ENCODE measurements around the gene PLXDC2.

PLXDC2 gene

GRCh38 chr10:20118119-20118518 is 301.9 kb downstream of the PLXDC2 start:
- no peak overlapping the region for H3K4me3 ChIP-seq (ENCODE audit: low read length)
- no peak overlapping the region for H3K9ac ChIP-seq (ENCODE audit: low read depth, low read length)
- no peaks in the 10 kb centered on the region for H3K27me3 ChIP-seq (ENCODE audit: insufficient read depth, low read length)
- H3K36me3 ChIP-seq (ENCODE audit: insufficient read depth, low read length), result no peaks in the 10 kb centered on the region
- peaks cover 41% of the 10 kb centered on the region for H3K4me1 ChIP-seq (ENCODE audit: insufficient read depth, low read length)
- peak overlapping the region; percentile 72 for H3K27ac ChIP-seq (ENCODE audit: low read depth, low read length)
- no peaks in the 10 kb centered on the region for H3K9me3 ChIP-seq (ENCODE audit: insufficient read depth, low read depth, low read length)
- WGBS, result 33% methylated on average over 2 of the region's 2 CpGs

- H3K27ac ChIP-seq (ENCODE audit: low read depth, low read length), result no peak overlapping the region
- H3K36me3 ChIP-seq (ENCODE audit: insufficient read depth, low read length), result no peaks in the 10 kb centered on the region
- H3K4me1 ChIP-seq (ENCODE audit: insufficient read depth, low read length), result no peaks in the 10 kb centered on the region
- no peak overlapping the region for H3K9ac ChIP-seq (ENCODE audit: low read depth, low read length)
- H3K9me3 ChIP-seq (ENCODE audit: insufficient read depth, low read depth, low read length), result peaks cover 8% of the 10 kb centered on the region
- H3K4me3 ChIP-seq (ENCODE audit: low read length), result no peak overlapping the region
- H3K27me3 ChIP-seq (ENCODE audit: insufficient read depth, low read length), result no peaks in the 10 kb centered on the region
- 96% methylated on average over 2 of the region's 2 CpGs for WGBS
These were observed 312.6 kb downstream of the PLXDC2 start for GRCh38 chr10:20128811-20129210.

- 100% methylated on average over 2 of the region's 2 CpGs for WGBS
- Histone ChIP-seq H3K9me3 (ENCODE audit: insufficient read depth, low read depth, low read length) (peaks cover 5% of the 10 kb centered on the region; the same call in 1 of the 2 replicates), H3K4me1 (ENCODE audit: insufficient read depth, low read length) (no peaks in the 10 kb centered on the region), H3K27ac (ENCODE audit: low read depth, low read length) (no peak overlapping the region), H3K4me3 (ENCODE audit: low read length) (no peak overlapping the region), H3K27me3 (ENCODE audit: insufficient read depth, low read length) (no peaks in the 10 kb centered on the region), H3K9ac (ENCODE audit: low read depth, low read length) (no peak overlapping the region), H3K36me3 (ENCODE audit: insufficient read depth, low read length) (no peaks in the 10 kb centered on the region)
These were observed 316.6 kb downstream of the PLXDC2 start for GRCh38 chr10:20132816-20133215.

- Histone ChIP-seq H3K36me3 (ENCODE audit: insufficient read depth, low read length) (no peaks in the 10 kb centered on the region), H3K27ac (ENCODE audit: low read depth, low read length) (no peak overlapping the region), H3K9me3 (ENCODE audit: insufficient read depth, low read depth, low read length) (peaks cover 5% of the 10 kb centered on the region; the same call in 1 of the 2 replicates), H3K4me1 (ENCODE audit: insufficient read depth, low read length) (no peaks in the 10 kb centered on the region), H3K4me3 (ENCODE audit: low read length) (no peak overlapping the region), H3K27me3 (ENCODE audit: insufficient read depth, low read length) (no peaks in the 10 kb centered on the region), H3K9ac (ENCODE audit: low read depth, low read length) (no peak overlapping the region)
- 85% methylated on average over 2 of the region's 2 CpGs for WGBS
These were observed 317.5 kb downstream of the PLXDC2 start for GRCh38 chr10:20133669-20134189.

GRCh38 chr10:20142311-20142710 is 326.1 kb downstream of the PLXDC2 start:
- no peaks in the 10 kb centered on the region for H3K9me3 ChIP-seq (ENCODE audit: insufficient read depth, low read depth, low read length)

GRCh38 chr10:20144268-20144667 is 328.0 kb downstream of the PLXDC2 start:
- peaks cover 8% of the 10 kb centered on the region; the same call in 1 of the 2 replicates for H3K36me3 ChIP-seq (ENCODE audit: insufficient read depth, low read length)
- WGBS, result no CpG with 5 or more reads among the region's 1 CpG
- no peaks in the 10 kb centered on the region for H3K9me3 ChIP-seq (ENCODE audit: insufficient read depth, low read depth, low read length)
- H3K4me3 ChIP-seq (ENCODE audit: low read length), result no peak overlapping the region
- H3K27me3 ChIP-seq (ENCODE audit: insufficient read depth, low read length), result no peaks in the 10 kb centered on the region
- H3K4me1 ChIP-seq (ENCODE audit: insufficient read depth, low read length), result peaks cover 7% of the 10 kb centered on the region
- no peak overlapping the region for H3K27ac ChIP-seq (ENCODE audit: low read depth, low read length)
- H3K9ac ChIP-seq (ENCODE audit: low read depth, low read length), result no peak overlapping the region

More at GRCh38 chr10:20142311-20142710, 326.1 kb downstream of the PLXDC2 start:
- Histone ChIP-seq H3K4me3 (ENCODE audit: low read length) (no peak overlapping the region), H3K27ac (ENCODE audit: low read depth, low read length) (no peak overlapping the region), H3K27me3 (ENCODE audit: insufficient read depth, low read length) (no peaks in the 10 kb centered on the region), H3K36me3 (ENCODE audit: insufficient read depth, low read length) (peaks cover 8% of the 10 kb centered on the region; the same call in 1 of the 2 replicates), H3K4me1 (ENCODE audit: insufficient read depth, low read length) (peaks cover 7% of the 10 kb centered on the region), H3K9ac (ENCODE audit: low read depth, low read length) (no peak overlapping the region)

GRCh38 chr10:20146004-20146403 is 329.8 kb downstream of the PLXDC2 start:
- 98% methylated on average over 2 of the region's 2 CpGs for WGBS
- no peak overlapping the region for H3K27ac ChIP-seq (ENCODE audit: low read depth, low read length)
- no peaks in the 10 kb centered on the region for H3K27me3 ChIP-seq (ENCODE audit: insufficient read depth, low read length)
- H3K36me3 ChIP-seq (ENCODE audit: insufficient read depth, low read length), result peaks cover 8% of the 10 kb centered on the region; the same call in 1 of the 2 replicates
- H3K9ac ChIP-seq (ENCODE audit: low read depth, low read length), result no peak overlapping the region
- peaks cover 21% of the 10 kb centered on the region for H3K4me1 ChIP-seq (ENCODE audit: insufficient read depth, low read length)
- H3K9me3 ChIP-seq (ENCODE audit: insufficient read depth, low read depth, low read length), result no peaks in the 10 kb centered on the region
- H3K4me3 ChIP-seq (ENCODE audit: low read length), result no peak overlapping the region

- H3K36me3 ChIP-seq (ENCODE audit: insufficient read depth, low read length), result peaks cover 8% of the 10 kb centered on the region; the same call in 1 of the 2 replicates
- no peak overlapping the region for H3K27ac ChIP-seq (ENCODE audit: low read depth, low read length)
- H3K9ac ChIP-seq (ENCODE audit: low read depth, low read length), result no peak overlapping the region
- no peaks in the 10 kb centered on the region for H3K9me3 ChIP-seq (ENCODE audit: insufficient read depth, low read depth, low read length)
- no peak overlapping the region for H3K4me3 ChIP-seq (ENCODE audit: low read length)
- 97% methylated on average over 2 of the region's 2 CpGs for WGBS
- H3K27me3 ChIP-seq (ENCODE audit: insufficient read depth, low read length), result no peaks in the 10 kb centered on the region
- H3K4me1 ChIP-seq (ENCODE audit: insufficient read depth, low read length), result peaks cover 16% of the 10 kb centered on the region
These were observed 331.5 kb downstream of the PLXDC2 start for GRCh38 chr10:20147684-20148083.

GRCh38 chr10:20156511-20156910 is 340.3 kb downstream of the PLXDC2 start:
- H3K4me1 ChIP-seq (ENCODE audit: insufficient read depth, low read length), result peaks cover 12% of the 10 kb centered on the region; the same call in 1 of the 2 replicates
- no peaks in the 10 kb centered on the region for H3K9me3 ChIP-seq (ENCODE audit: insufficient read depth, low read depth, low read length)
- no peaks in the 10 kb centered on the region for H3K36me3 ChIP-seq (ENCODE audit: insufficient read depth, low read length)
- no peak overlapping the region for H3K27ac ChIP-seq (ENCODE audit: low read depth, low read length)
- H3K9ac ChIP-seq (ENCODE audit: low read depth, low read length), result no peak overlapping the region
- no peaks in the 10 kb centered on the region for H3K27me3 ChIP-seq (ENCODE audit: insufficient read depth, low read length)
- no peak overlapping the region for H3K4me3 ChIP-seq (ENCODE audit: low read length)
- 92% methylated on average over 2 of the region's 2 CpGs for WGBS

- H3K4me3 ChIP-seq (ENCODE audit: low read length), result no peak overlapping the region
These were observed 341.1 kb downstream of the PLXDC2 start for GRCh38 chr10:20157314-20157713.

GRCh38 chr10:20158086-20158485 is 341.9 kb downstream of the PLXDC2 start:
- Histone ChIP-seq H3K27ac (ENCODE audit: low read depth, low read length) (no peak overlapping the region), H3K36me3 (ENCODE audit: insufficient read depth, low read length) (no peaks in the 10 kb centered on the region), H3K4me3 (ENCODE audit: low read length) (no peak overlapping the region), H3K4me1 (ENCODE audit: insufficient read depth, low read length) (peaks cover 12% of the 10 kb centered on the region; the same call in 1 of the 2 replicates), H3K9ac (ENCODE audit: low read depth, low read length) (no peak overlapping the region), H3K27me3 (ENCODE audit: insufficient read depth, low read length) (no peaks in the 10 kb centered on the region), H3K9me3 (ENCODE audit: insufficient read depth, low read depth, low read length) (no peaks in the 10 kb centered on the region)
- 96% methylated on average over 4 of the region's 4 CpGs for WGBS

More at GRCh38 chr10:20157314-20157713, 341.1 kb downstream of the PLXDC2 start:
- Histone ChIP-seq H3K9ac (ENCODE audit: low read depth, low read length) (no peak overlapping the region), H3K4me1 (ENCODE audit: insufficient read depth, low read length) (peaks cover 12% of the 10 kb centered on the region; the same call in 1 of the 2 replicates), H3K36me3 (ENCODE audit: insufficient read depth, low read length) (no peaks in the 10 kb centered on the region), H3K9me3 (ENCODE audit: insufficient read depth, low read depth, low read length) (no peaks in the 10 kb centered on the region), H3K27me3 (ENCODE audit: insufficient read depth, low read length) (no peaks in the 10 kb centered on the region), H3K27ac (ENCODE audit: low read depth, low read length) (no peak overlapping the region; the same call in 1 of the 2 replicates)
- 100% methylated on average over 1 of the region's 1 CpG for WGBS

GRCh38 chr10:20162123-20162522 is 345.9 kb downstream of the PLXDC2 start:
- peaks cover 23% of the 10 kb centered on the region; the same call in 1 of the 2 replicates for H3K4me1 ChIP-seq (ENCODE audit: insufficient read depth, low read length)
- H3K27me3 ChIP-seq (ENCODE audit: insufficient read depth, low read length), result no peaks in the 10 kb centered on the region
- H3K9me3 ChIP-seq (ENCODE audit: insufficient read depth, low read depth, low read length), result no peaks in the 10 kb centered on the region
- no peak overlapping the region for H3K4me3 ChIP-seq (ENCODE audit: low read length)
- H3K9ac ChIP-seq (ENCODE audit: low read depth, low read length), result no peak overlapping the region
- no peaks in the 10 kb centered on the region for H3K36me3 ChIP-seq (ENCODE audit: insufficient read depth, low read length)
- no peak overlapping the region for H3K27ac ChIP-seq (ENCODE audit: low read depth, low read length)
